Mesenchymal stem cell (in vitro differentiated cells and primary cell): ENCODE measurements around the gene ORMDL3.

Experiments
- DNase-seq: peaks from one replicate; pipeline ENCODE4 v3.0.0-alpha.2; 2013
- H2AFZ ChIP-seq: one replicate; pipeline ENCODE4 v1.6.1; 2013; ENCODE audit warnings: low read depth, mild to moderate bottlenecking, control low read depth, inconsistent platforms, low read length, moderate library complexity
- H2AK5ac ChIP-seq: 2 replicates; pipeline ENCODE4 v1.6.1; 2013; ENCODE audit warnings: low read length, moderate library complexity, mild to moderate bottlenecking, inconsistent platforms; ENCODE audit not compliant: severe bottlenecking
- H2BK120ac ChIP-seq: one replicate; pipeline ENCODE4 v1.6.1; 2013; ENCODE audit warnings: low read depth, mild to moderate bottlenecking, inconsistent platforms, low read length, moderate library complexity
- H2BK12ac ChIP-seq, 2 experiments: one replicate each; pipeline ENCODE4 v1.6.1; 2013; ENCODE audit warnings: inconsistent platforms in 2 of 2, low read length in 2 of 2, mild to moderate bottlenecking in 2 of 2, moderate library complexity in 2 of 2, control low read depth in 1 of 2
- H2BK15ac ChIP-seq: one replicate; pipeline ENCODE4 v1.6.1; 2013; ENCODE audit warnings: mild to moderate bottlenecking, low read depth, inconsistent platforms; ENCODE audit not compliant: poor library complexity, severe bottlenecking
- H2BK5ac ChIP-seq: 2 replicates; pipeline ENCODE4 v1.6.1; 2013; ENCODE audit warnings: low read depth, mild to moderate bottlenecking, low read length, control low read depth, inconsistent platforms; ENCODE audit not compliant: poor library complexity, severe bottlenecking
- H3K14ac ChIP-seq, 2 experiments: one replicate each; pipeline ENCODE4 v1.6.1; 2013; ENCODE audit warnings: inconsistent platforms in 2 of 2, low read length in 2 of 2, control low read depth in 1 of 2, mild to moderate bottlenecking in 1 of 2, moderate library complexity in 1 of 2
- H3K18ac ChIP-seq, 2 experiments: one replicate each; pipeline ENCODE4 v1.6.1; 2013; ENCODE audit warnings: inconsistent platforms in 2 of 2, low read length in 2 of 2, control low read depth in 1 of 2, low read depth in 1 of 2, mild to moderate bottlenecking in 1 of 2
- H3K23ac ChIP-seq, 2 experiments: one replicate each; pipeline ENCODE4 v1.6.1; 2013; ENCODE audit warnings: inconsistent platforms in 2 of 2, low read length in 2 of 2, mild to moderate bottlenecking in 2 of 2, moderate library complexity in 2 of 2, control low read depth in 1 of 2
- H3K27ac ChIP-seq: 2 replicates; pipeline ENCODE4 v1.5.1; 2013; ENCODE audit warnings: mild to moderate bottlenecking, moderate library complexity, low read length, control low read depth, inconsistent platforms; ENCODE audit not compliant: poor library complexity, severe bottlenecking
- H3K27me3 ChIP-seq, 2 experiments: 2 replicates each; pipeline versions ENCODE4 v1.6.1 to v1.7.0; 2013; ENCODE audit warnings: low read length in 2 of 2, mild to moderate bottlenecking in 2 of 2, moderate library complexity in 2 of 2, control low read depth in 1 of 2, inconsistent platforms in 1 of 2; ENCODE audit not compliant: control insufficient read depth in 1 of 2, insufficient read depth in 1 of 2
- H3K36me3 ChIP-seq, 2 experiments: 2 replicates each; pipeline versions ENCODE4 v1.6.1 to v1.7.0; 2013; ENCODE audit warnings: low read length in 2 of 2, control low read depth in 1 of 2, inconsistent platforms in 1 of 2, low read depth in 1 of 2, mild to moderate bottlenecking in 1 of 2; ENCODE audit not compliant: insufficient read depth in 2 of 2, control insufficient read depth in 1 of 2
- H3K4ac ChIP-seq, 2 experiments: one replicate each; pipeline ENCODE4 v1.6.1; 2013; ENCODE audit warnings: inconsistent platforms in 2 of 2, low read length in 2 of 2, mild to moderate bottlenecking in 2 of 2, moderate library complexity in 2 of 2, control low read depth in 1 of 2, low read depth in 1 of 2
- H3K4me1 ChIP-seq: 2 replicates; pipeline ENCODE4 v1.6.1; 2013; ENCODE audit warnings: low read depth, low read length, control low read depth; ENCODE audit not compliant: control insufficient read depth, insufficient read depth
- H3K4me2 ChIP-seq: 2 replicates; pipeline ENCODE4 v1.6.1; 2013; ENCODE audit warnings: low read length, mild to moderate bottlenecking, inconsistent platforms; ENCODE audit not compliant: poor library complexity, severe bottlenecking
- H3K4me3 ChIP-seq, 2 experiments: 2 replicates each; pipeline versions ENCODE4 v1.5.1 to v1.7.0; 2013; ENCODE audit warnings: low read length in 2 of 2, mild to moderate bottlenecking in 2 of 2, control low read depth in 1 of 2, low read depth in 1 of 2; ENCODE audit not compliant: insufficient read depth in 1 of 2
- H3K79me1 ChIP-seq: replicated peaks from 2 replicates; pipeline ENCODE4 v1.6.1; 2013; ENCODE audit warnings: mild to moderate bottlenecking, control low read depth, low read length, inconsistent platforms; ENCODE audit not compliant: poor library complexity, severe bottlenecking
- H3K9ac ChIP-seq: 2 replicates; pipeline ENCODE4 v1.7.0; 2013; ENCODE audit warnings: mild to moderate bottlenecking, low read length, moderate library complexity
- H3K9me3 ChIP-seq: 2 replicates; pipeline ENCODE4 v1.7.0; 2013; ENCODE audit warnings: mild to moderate bottlenecking, low read length; ENCODE audit not compliant: control insufficient read depth
- H4K8ac ChIP-seq: one replicate; pipeline ENCODE4 v1.6.1; 2013; ENCODE audit warnings: inconsistent platforms, mild to moderate bottlenecking, low read length, moderate library complexity
- H4K91ac ChIP-seq: one replicate; pipeline ENCODE4 v1.6.1; 2013; ENCODE audit warnings: mild to moderate bottlenecking, low read length, inconsistent platforms
- WGBS: methylation state at CpG from one replicate; pipeline ENCODE4 v1.1.7; 2013; ENCODE audit warnings: mixed read lengths; 5-methylcytosine and 5-hydroxymethylcytosine counted together

The ORMDL3 gene

GRCh38 chr17:39913989-39914388 is 13.4 kb downstream of the ORMDL3 start:
- Histone ChIP-seq H3K14ac (no peak overlapping the region), H2AFZ (no peak overlapping the region), H4K8ac (no peak overlapping the region), H2BK5ac (no peak overlapping the region), H3K18ac (no peak overlapping the region), H2BK12ac (no peak overlapping the region), H3K9ac (no peak overlapping the region), H3K27me3 (no peaks in the 10 kb centered on the region), H3K9me3 (no peaks in the 10 kb centered on the region), H3K36me3 (peaks cover 20 to 52% of the 10 kb centered on the region in 2 experiments), H3K79me1 (no peaks in the 10 kb centered on the region), H3K23ac (no peak overlapping the region), H3K27ac (no peak overlapping the region), H3K4me3 (no peak overlapping the region), H4K91ac (no peak overlapping the region), H2AK5ac (no peak overlapping the region), H3K4me1 (no peaks in the 10 kb centered on the region), H3K4me2 (no peak overlapping the region), H3K4ac (no peak overlapping the region), H2BK120ac (no peak overlapping the region), H2BK15ac (no peak overlapping the region)
- WGBS: 100% methylated on average over 2 of the region's 3 CpGs
- DNase-seq: no peak

DNA sequence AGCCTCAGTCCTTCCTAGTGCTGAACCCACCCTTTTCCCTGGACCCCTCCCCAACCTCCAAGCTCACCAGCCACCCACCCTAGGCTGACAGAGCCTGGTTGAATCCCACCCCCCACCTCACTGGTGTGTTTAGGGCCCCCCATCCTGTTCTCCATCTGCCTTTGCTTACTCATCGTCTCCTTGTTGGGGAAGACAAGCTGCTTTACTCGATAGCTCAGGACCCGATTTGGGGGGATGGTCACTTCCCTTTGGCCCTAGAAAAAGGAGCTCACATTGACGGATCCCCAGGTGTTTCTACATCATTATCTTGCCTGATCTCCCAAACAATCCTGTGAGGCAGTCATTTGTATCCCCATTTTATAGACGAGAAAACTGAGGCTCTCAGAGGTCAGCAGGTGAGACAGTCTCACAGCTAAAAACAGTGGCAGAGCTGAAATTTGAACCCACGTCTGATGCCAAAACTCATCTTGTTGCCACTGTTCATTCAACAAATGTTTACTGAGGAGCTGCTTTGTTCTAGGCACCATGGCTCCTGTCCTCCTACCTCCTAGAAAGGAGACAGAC is 18.5 kb downstream of the ORMDL3 start:
- Histone ChIP-seq H4K8ac (no peak overlapping the region), H3K18ac (no peak overlapping the region), H3K4me1 (no peaks in the 10 kb centered on the region), H3K79me1 (no peaks in the 10 kb centered on the region), H2BK5ac (no peak overlapping the region), H2AK5ac (no peak overlapping the region), H3K23ac (no peak overlapping the region), H2AFZ (no peak overlapping the region), H3K27ac (no peak overlapping the region), H4K91ac (no peak overlapping the region), H3K36me3 (peaks cover 33 to 58% of the 10 kb centered on the region in 2 experiments), H2BK120ac (no peak overlapping the region), H2BK15ac (no peak overlapping the region), H3K14ac (no peak overlapping the region), H2BK12ac (no peak overlapping the region), H3K4me2 (no peak overlapping the region), H3K27me3 (no peaks in the 10 kb centered on the region), H3K9me3 (no peaks in the 10 kb centered on the region), H3K4ac (no peak overlapping the region), H3K9ac (no peak overlapping the region), H3K4me3 (no peak overlapping the region)
- WGBS: 92% methylated on average over 6 of the region's 6 CpGs
- no peak for DNase-seq

DNA sequence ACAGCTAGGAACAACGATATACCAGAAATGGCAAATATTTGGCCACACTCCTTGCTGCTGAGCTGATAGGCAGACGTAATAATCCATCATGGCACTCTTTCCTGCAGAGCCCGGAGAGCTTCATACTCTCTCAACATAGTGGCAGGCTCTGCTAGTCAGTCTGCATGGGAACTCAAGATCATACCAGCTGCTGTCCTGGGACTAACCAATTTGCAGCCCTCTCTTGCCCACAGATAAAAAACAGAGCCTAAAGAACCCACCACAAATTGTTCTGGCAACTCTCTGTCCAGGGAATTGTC is 22.5 kb downstream of the ORMDL3 start:
- no peak overlapping the region for H2BK12ac ChIP-seq
- H4K91ac ChIP-seq: no peak overlapping the region
- H3K4me1 ChIP-seq: no peaks in the 10 kb centered on the region
- no peak overlapping the region for H3K14ac ChIP-seq
- no peak overlapping the region for H3K4ac ChIP-seq
- H4K8ac ChIP-seq: no peak overlapping the region
- no peak overlapping the region for H3K4me2 ChIP-seq
- no peak overlapping the region for H3K18ac ChIP-seq
- H3K4me3 ChIP-seq: no peak overlapping the region
- H3K27me3 ChIP-seq: no peaks in the 10 kb centered on the region
- H2BK120ac ChIP-seq: no peak overlapping the region
- H2BK5ac ChIP-seq: no peak overlapping the region
- no peaks in the 10 kb centered on the region for H3K9me3 ChIP-seq
- peaks cover 20 to 38% of the 10 kb centered on the region in 2 experiments for H3K36me3 ChIP-seq
- no peak overlapping the region for H2BK15ac ChIP-seq
- H2AK5ac ChIP-seq: no peak overlapping the region
- DNase-seq: no peak
- no peaks in the 10 kb centered on the region for H3K79me1 ChIP-seq
- H3K27ac ChIP-seq: no peak overlapping the region
- no peak overlapping the region for H3K9ac ChIP-seq
- no peak overlapping the region for H2AFZ ChIP-seq
- WGBS: 90% methylated on average over 3 of the region's 3 CpGs
- H3K23ac ChIP-seq: no peak overlapping the region

GRCh38 chr17:39903158-39903884 is 24.1 kb downstream of the ORMDL3 start:
- H3K27ac ChIP-seq: no peak overlapping the region
- no peak overlapping the region for H2AFZ ChIP-seq
- H4K8ac ChIP-seq: no peak overlapping the region
- H3K14ac ChIP-seq: no peak overlapping the region
- no peak overlapping the region for H3K4ac ChIP-seq
- no peaks in the 10 kb centered on the region for H3K9me3 ChIP-seq
- no peaks in the 10 kb centered on the region for H3K4me1 ChIP-seq
- H3K4me2 ChIP-seq: no peak overlapping the region
- DNase-seq: peak; percentile 36
- H4K91ac ChIP-seq: no peak overlapping the region
- no peaks in the 10 kb centered on the region for H3K27me3 ChIP-seq
- H2AK5ac ChIP-seq: no peak overlapping the region
- no peak overlapping the region for H2BK12ac ChIP-seq
- no peaks in the 10 kb centered on the region for H3K79me1 ChIP-seq
- H3K23ac ChIP-seq: no peak overlapping the region
- no peak overlapping the region for H2BK5ac ChIP-seq
- no peak overlapping the region for H3K18ac ChIP-seq
- no peak overlapping the region for H3K9ac ChIP-seq
- WGBS: 100% methylated on average over 3 of the region's 4 CpGs
- H2BK120ac ChIP-seq: no peak overlapping the region
- no peak overlapping the region for H2BK15ac ChIP-seq
- H3K36me3 ChIP-seq: peaks cover 14 to 25% of the 10 kb centered on the region in 2 experiments
- no peak overlapping the region for H3K4me3 ChIP-seq
